OCI-LY7 (cell line): ENCODE data around the gene GRIA4. TPM values are rescaled to one million over a fixed set of nuclear protein-coding genes. Genes with fewer than 3 reads are reported as not detected.

Experiments used
- BruUV-seq: library from RNA; stranded (reverse); fragments of 400-500 nt; replicated peaks from 2 replicates; lab custom pipeline; 2021; lab: Mats Ljungman, UMichigan
- CTCF ChIA-PET: fragments of 300-600 bp; sonication (Branson Sonifier 250); formaldehyde crosslinking; loops from one replicate; lab custom pipeline; 2022; ENCODE audit warnings: antibody characterized with exemption; ENCODE audit not compliant: unreplicated experiment; lab: Charles Lee
- POLR2A ChIA-PET: fragments of 300-600 bp; sonication (Branson Sonifier 250); formaldehyde crosslinking; loops from one replicate; lab custom pipeline; 2022; ENCODE audit warnings: antibody characterized with exemption; lab: Charles Lee
- DNase-seq: peaks from one replicate; pipeline ENCODE4 v3.0.0-alpha.2; 2015; ENCODE audit warnings: low spot score
- H2AFZ ChIP-seq: fragments of 200-600 bp; sonication (generic), shearing (Covaris generic); 2 replicates; pipeline ENCODE4 v1.6.1; 2014; ENCODE audit warnings: mild to moderate bottlenecking, antibody characterized with exemption, low read length, moderate library complexity
- H3K27ac ChIP-seq: fragments of 200-600 bp; sonication (generic); 2 replicates; pipeline ENCODE4 v1.5.1; 2014; ENCODE audit warnings: mixed run types, low read depth, mild to moderate bottlenecking, moderate library complexity, low read length, inconsistent platforms; ENCODE audit not compliant: poor library complexity, severe bottlenecking
- H3K36me3 ChIP-seq: fragments of 200-600 bp; sonication (generic); 2 replicates; pipeline ENCODE4 v1.6.1; 2014; ENCODE audit warnings: mild to moderate bottlenecking, antibody characterized with exemption, low read length, moderate library complexity, mixed read lengths; ENCODE audit not compliant: insufficient read depth
- H3K4me1 ChIP-seq: fragments of 200-600 bp; sonication (generic); 2 replicates; pipeline ENCODE4 v1.5.1; 2014; ENCODE audit warnings: mild to moderate bottlenecking, low read length; ENCODE audit not compliant: insufficient read depth, poor library complexity, severe bottlenecking
- H3K4me2 ChIP-seq: fragments of 200-600 bp; sonication (generic); 2 replicates; pipeline ENCODE4 v1.6.1; 2014; ENCODE audit warnings: mild to moderate bottlenecking, low read length
- H3K4me3 ChIP-seq: fragments of 200-600 bp; sonication (generic); 2 replicates; pipeline ENCODE4 v1.5.1; 2014; ENCODE audit warnings: mild to moderate bottlenecking, low read depth, low read length; ENCODE audit not compliant: poor library complexity, severe bottlenecking
- H3K79me2 ChIP-seq: fragments of 200-600 bp; sonication (generic); 2 replicates; pipeline ENCODE4 v1.6.1; 2016; ENCODE audit warnings: low read depth, mild to moderate bottlenecking, low read length, moderate library complexity, mixed read lengths; ENCODE audit not compliant: insufficient read depth
- H3K9me2 ChIP-seq: fragments of 200-600 bp; sonication (generic); 2 replicates; pipeline ENCODE4 v1.6.1; 2016; ENCODE audit warnings: mild to moderate bottlenecking, low read length, mixed read lengths; ENCODE audit not compliant: insufficient read depth
- H3K9me3 ChIP-seq: fragments of 200-600 bp; sonication (generic); 2 replicates; pipeline ENCODE4 v1.6.1; 2014; ENCODE audit warnings: mild to moderate bottlenecking, mixed run types, low read length, mixed read lengths
- H4K20me1 ChIP-seq: fragments of 200-600 bp; sonication (generic); 2 replicates; pipeline ENCODE4 v1.6.1; 2014; ENCODE audit warnings: mild to moderate bottlenecking, antibody characterized with exemption, low read length, moderate library complexity, mixed read lengths; ENCODE audit not compliant: insufficient read depth
- EZH2phosphoT487 ChIP-seq: fragments of 200-600 bp; sonication (generic); IDR thresholded peaks from 2 replicates; pipeline ENCODE4 v1.6.1; 2018; ENCODE audit warnings: low read depth, borderline replicate concordance, mild to moderate bottlenecking, mixed run types, antibody characterized with exemption, low read length, moderate library complexity, mixed read lengths
- intact Hi-C: fragments of 100-400 bp; cut with micrococcal nuclease; formaldehyde crosslinking; loops from one replicate; pipeline ENCODE4 v1.10.0; 2022; ENCODE audit not compliant: unreplicated experiment
- total RNA-seq, 2 experiments: library from RNA; depleted of rRNA in 1 of 2; stranded (reverse); fragments of >200 nt in 1 of 2; shearing (Covaris generic) in 1 of 2; gene quantifications; 2 replicates each; pipeline ENCODE4 v1.2.3, GENCODE V29; 2014 to 2022
- TF ChIP-seq, protein P1 (sequence below): fragments of 200-600 bp; sonication (generic); conservative IDR thresholded peaks from 2 replicates; pipeline ENCODE4 v1.5.1; 2014; ENCODE audit warnings: mild to moderate bottlenecking, antibody characterized with exemption, low read length, moderate library complexity, mixed read lengths

GRIA4 gene
- total RNA-seq, 2 experiments from 2014 or later, result not detected

DNA sequence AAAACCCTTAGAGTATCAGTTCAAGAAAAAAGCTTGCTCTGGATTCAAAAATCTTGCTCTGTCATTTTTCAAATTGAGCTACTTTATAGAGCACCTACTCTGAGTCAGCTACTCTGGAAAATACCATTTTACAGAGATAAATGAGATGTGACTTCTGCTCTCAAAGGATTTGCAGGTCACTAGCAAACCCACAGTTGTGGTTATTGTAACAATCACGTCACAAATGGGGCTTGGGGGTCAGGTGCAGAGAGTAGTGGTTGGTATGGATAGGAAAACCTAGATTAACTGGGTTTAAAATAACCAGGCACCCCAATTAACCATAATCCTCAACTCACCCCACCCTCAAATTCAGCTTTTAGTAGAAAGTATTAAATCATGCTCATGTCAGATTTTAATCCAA is 359.9 kb downstream of the GRIA4 start:
- BruUV-seq, result no TSS peak
- no peaks in the 10 kb centered on the region for H3K9me2 ChIP-seq
- ChIA-PET POLR2A (interaction anchor here (0.6 kb wide), 1 partner anchor 634 kb away, joined by 6 read pairs; no protein-coding TSS in a partner anchor), CTCF (no interaction called here)
- no peaks in the 10 kb centered on the region for H3K79me2 ChIP-seq
- no peak for DNase-seq
- H3K27ac ChIP-seq, result no peak overlapping the region
- TF ChIP-seq, protein P1, sequence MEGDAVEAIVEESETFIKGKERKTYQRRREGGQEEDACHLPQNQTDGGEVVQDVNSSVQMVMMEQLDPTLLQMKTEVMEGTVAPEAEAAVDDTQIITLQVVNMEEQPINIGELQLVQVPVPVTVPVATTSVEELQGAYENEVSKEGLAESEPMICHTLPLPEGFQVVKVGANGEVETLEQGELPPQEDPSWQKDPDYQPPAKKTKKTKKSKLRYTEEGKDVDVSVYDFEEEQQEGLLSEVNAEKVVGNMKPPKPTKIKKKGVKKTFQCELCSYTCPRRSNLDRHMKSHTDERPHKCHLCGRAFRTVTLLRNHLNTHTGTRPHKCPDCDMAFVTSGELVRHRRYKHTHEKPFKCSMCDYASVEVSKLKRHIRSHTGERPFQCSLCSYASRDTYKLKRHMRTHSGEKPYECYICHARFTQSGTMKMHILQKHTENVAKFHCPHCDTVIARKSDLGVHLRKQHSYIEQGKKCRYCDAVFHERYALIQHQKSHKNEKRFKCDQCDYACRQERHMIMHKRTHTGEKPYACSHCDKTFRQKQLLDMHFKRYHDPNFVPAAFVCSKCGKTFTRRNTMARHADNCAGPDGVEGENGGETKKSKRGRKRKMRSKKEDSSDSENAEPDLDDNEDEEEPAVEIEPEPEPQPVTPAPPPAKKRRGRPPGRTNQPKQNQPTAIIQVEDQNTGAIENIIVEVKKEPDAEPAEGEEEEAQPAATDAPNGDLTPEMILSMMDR, result no peak
- no peak for TF ChIP-seq EZH2phosphoT487
- intact Hi-C loops, result no loop called here
- H3K4me2 ChIP-seq, result no peak overlapping the region
- H3K4me1 ChIP-seq, result no peaks in the 10 kb centered on the region
- no peaks in the 10 kb centered on the region for H3K36me3 ChIP-seq
- no peaks in the 10 kb centered on the region for H3K9me3 ChIP-seq
- H3K4me3 ChIP-seq, result no peak overlapping the region
- no peaks in the 10 kb centered on the region for H4K20me1 ChIP-seq
- H2AFZ ChIP-seq, result no peak overlapping the region

DNA sequence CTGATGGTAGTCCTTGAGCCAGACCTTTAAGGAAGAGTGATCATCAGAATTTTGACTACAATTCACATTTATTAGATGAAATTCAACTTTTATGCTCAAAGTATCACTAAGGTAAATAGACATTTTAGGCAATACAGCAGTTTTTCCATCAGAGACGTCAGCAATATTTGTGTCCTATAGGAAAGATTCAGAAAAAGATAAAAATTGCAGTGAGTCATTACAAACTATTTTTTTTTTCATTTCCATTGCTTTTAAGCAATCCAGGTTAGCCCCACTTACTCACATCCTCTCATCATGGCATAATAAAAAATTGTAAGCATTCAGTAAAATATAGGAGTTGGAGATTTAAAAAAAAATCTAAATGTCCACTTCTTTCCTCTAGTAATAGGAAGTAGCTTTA is 365.3 kb downstream of the GRIA4 start:
- CTCF ChIA-PET, result no interaction called here
- no peaks in the 10 kb centered on the region for H4K20me1 ChIP-seq
- BruUV-seq, result no TSS peak

More for the DNA sequence above, 365.3 kb downstream of the GRIA4 start:
- Histone ChIP-seq H3K4me1 (no peaks in the 10 kb centered on the region), H3K27ac (no peak overlapping the region), H3K9me3 (no peaks in the 10 kb centered on the region), H3K4me2 (no peak overlapping the region), H3K4me3 (no peak overlapping the region), H3K79me2 (no peaks in the 10 kb centered on the region), H3K36me3 (no peaks in the 10 kb centered on the region), H2AFZ (no peak overlapping the region), H3K9me2 (no peaks in the 10 kb centered on the region)
- POLR2A ChIA-PET, result no interaction called here
- DNase-seq, result no peak
- intact Hi-C loops, result no loop called here
- no peak for TF ChIP-seq EZH2phosphoT487
- TF ChIP-seq, protein P1, result no peak
